Mesodermal cell (in vitro differentiated cells): Measurements from ENCODE around the gene NOL9.

Experiments
- H3K27ac ChIP-seq: 2 replicates; pipeline ENCODE4 v1.7.0; 2013; ENCODE audit warnings: mild to moderate bottlenecking, low read depth, low read length, moderate library complexity; ENCODE audit not compliant: severe bottlenecking
- H3K36me3 ChIP-seq: 2 replicates; pipeline ENCODE4 v1.7.1; 2013; ENCODE audit warnings: mild to moderate bottlenecking, low read length, moderate library complexity; ENCODE audit not compliant: control insufficient read depth, insufficient read depth
- H3K4me1 ChIP-seq: one replicate; pipeline ENCODE4 v1.7.1; 2013; ENCODE audit warnings: mild to moderate bottlenecking, low read length; ENCODE audit not compliant: insufficient read depth, control insufficient read depth, poor library complexity, severe bottlenecking
- H3K4me3 ChIP-seq: 2 replicates; pipeline ENCODE4 v1.7.0; 2013; ENCODE audit warnings: low read length, control low read depth, mild to moderate bottlenecking; ENCODE audit not compliant: insufficient read depth, poor library complexity, severe bottlenecking; ENCODE audit errors: extremely low read depth
- H3K9me3 ChIP-seq: 2 replicates; pipeline ENCODE4 v1.7.1; 2013; ENCODE audit warnings: mild to moderate bottlenecking, low read length, moderate library complexity; ENCODE audit not compliant: control insufficient read depth
- WGBS, 2 experiments: methylation state at CpG; one replicate each; pipeline ENCODE4 v1.1.5; 2013; ENCODE audit warnings: missing lambda C conversion rate in 2 of 2; ENCODE audit not compliant: insufficient coverage in 2 of 2; 5-methylcytosine and 5-hydroxymethylcytosine counted together

The NOL9 gene

GRCh38 chr1:6588128-6588892, 34.0 kb upstream of the NOL9 start:
- Histone ChIP-seq H3K9me3 (no peaks in the 10 kb centered on the region), H3K4me1 (no peaks in the 10 kb centered on the region), H3K4me3 (no peak overlapping the region), H3K27ac (no peak overlapping the region), H3K36me3 (peaks cover 53% of the 10 kb centered on the region)
- 93 to 95% methylated on average over 16 to 19 of the region's 25 CpGs for WGBS, 2 experiments

GRCh38 chr1:6587261-6588005, 33.1 kb upstream of the NOL9 start:
- H3K9me3 ChIP-seq: no peaks in the 10 kb centered on the region
- H3K27ac ChIP-seq: no peak overlapping the region
- no peak overlapping the region for H3K4me3 ChIP-seq
- 95 to 98% methylated on average over 11 to 13 of the region's 13 CpGs for WGBS, 2 experiments
- peaks cover under 1% of the 10 kb centered on the region for H3K4me1 ChIP-seq
- peaks cover 48% of the 10 kb centered on the region for H3K36me3 ChIP-seq

- WGBS, 2 experiments: 86 to 94% methylated on average over 9 to 11 of the region's 11 CpGs
- H3K27ac ChIP-seq: no peak overlapping the region
- H3K4me3 ChIP-seq: no peak overlapping the region
- H3K36me3 ChIP-seq: peaks cover 47% of the 10 kb centered on the region
- H3K9me3 ChIP-seq: no peaks in the 10 kb centered on the region
- peaks cover 3% of the 10 kb centered on the region for H3K4me1 ChIP-seq
Observed at GRCh38 chr1:6586404-6586816, 32.1 kb upstream of the NOL9 start.

GRCh38 chr1:6585841-6586240, 31.5 kb upstream of the NOL9 start:
- Histone ChIP-seq H3K9me3 (no peaks in the 10 kb centered on the region), H3K36me3 (peaks cover 41% of the 10 kb centered on the region), H3K4me3 (no peak overlapping the region), H3K4me1 (peaks cover 8% of the 10 kb centered on the region), H3K27ac (no peak overlapping the region)
- WGBS, 2 experiments: 91 to 99% methylated on average over 4 to 7 of the region's 7 CpGs

GRCh38 chr1:6585081-6585722, 30.9 kb upstream of the NOL9 start:
- no peak overlapping the region for H3K4me3 ChIP-seq
- H3K27ac ChIP-seq: no peak overlapping the region
- no peaks in the 10 kb centered on the region for H3K9me3 ChIP-seq
- peaks cover 14% of the 10 kb centered on the region for H3K4me1 ChIP-seq
- 91 to 93% methylated on average over 11 to 12 of the region's 12 CpGs for WGBS, 2 experiments
- H3K36me3 ChIP-seq: peaks cover 35% of the 10 kb centered on the region

GRCh38 chr1:6584126-6585080, 30.1 kb upstream of the NOL9 start:
- Histone ChIP-seq H3K9me3 (no peaks in the 10 kb centered on the region), H3K36me3 (peaks cover 27% of the 10 kb centered on the region), H3K4me1 (peaks cover 15% of the 10 kb centered on the region), H3K4me3 (no peak overlapping the region), H3K27ac (no peak overlapping the region)
- WGBS, 2 experiments: 89 to 92% methylated on average over 17 to 18 of the region's 21 CpGs

- no peak overlapping the region for H3K27ac ChIP-seq
- H3K9me3 ChIP-seq: no peaks in the 10 kb centered on the region
- 89 to 100% methylated on average over 1 of the region's 1 CpG for WGBS, 2 experiments
- peaks cover 15% of the 10 kb centered on the region for H3K36me3 ChIP-seq
- H3K4me3 ChIP-seq: no peak overlapping the region
- peaks cover 20% of the 10 kb centered on the region for H3K4me1 ChIP-seq
Observed at GRCh38 chr1:6582370-6582769, 28.1 kb upstream of the NOL9 start.

- Histone ChIP-seq H3K36me3 (peaks cover 13% of the 10 kb centered on the region), H3K4me1 (peaks cover 20% of the 10 kb centered on the region), H3K4me3 (no peak overlapping the region), H3K27ac (no peak overlapping the region), H3K9me3 (no peaks in the 10 kb centered on the region)
- 97 to 100% methylated on average over 4 to 10 of the region's 10 CpGs for WGBS, 2 experiments
Observed at GRCh38 chr1:6581561-6582305, 27.4 kb upstream of the NOL9 start.

GRCh38 chr1:6580593-6581409, 26.5 kb upstream of the NOL9 start:
- H3K4me1 ChIP-seq: peaks cover 20% of the 10 kb centered on the region
- H3K36me3 ChIP-seq: peaks cover 11% of the 10 kb centered on the region
- WGBS, 2 experiments: 56 to 57% methylated on average over 15 to 19 of the region's 19 CpGs
- H3K9me3 ChIP-seq: no peaks in the 10 kb centered on the region
- peak overlapping the region; percentile 90 for H3K4me3 ChIP-seq
- peak overlapping the region; percentile 49 for H3K27ac ChIP-seq
